ENCODE data around the gene TCP10L. TPM values are rescaled to one million over a fixed set of nuclear protein-coding genes. Genes with fewer than 3 reads are reported as not detected.
A peak's percentile ranks its signal among the peaks of the same experiment; 100 is the strongest.

Gene TCP10L
- total and polyA plus RNA-seq, 2 of the 4 experiments (the other 2 are of a cell fraction): 0.09 TPM; not detected in 1

GRCh38 chr21:32613436-32614043 is 28.2 kb upstream of the TCP10L start:
- Histone ChIP-seq H3K4me2 (ENCODE audit: low read depth, low read length) (peak overlapping the region; percentile 93), H2AFZ (replicated peaks; ENCODE audit: low read length, poor library complexity) (no peak overlapping the region), H3K36me3 (ENCODE audit: control insufficient read depth, insufficient read depth, low read length) (peaks cover 2% of the 10 kb centered on the region; the same call in 1 of the 2 replicates), H4K20me1 (ENCODE audit: insufficient read depth, low read length) (peaks cover 4% of the 10 kb centered on the region; the same call in 1 of the 2 replicates), H3K4me3 (ENCODE audit: insufficient read depth, low read depth, low read length) (peak overlapping the region; percentile 80; the same call in 1 of the 2 replicates), H2BK120ac (ENCODE audit: low read depth, low read length) (no peak overlapping the region), H2BK5ac (ENCODE audit: low read depth, low read length, poor library complexity, severe bottlenecking) (no peak overlapping the region), H3K56ac (ENCODE audit: extremely low read depth, insufficient read depth, low read length) (no peak overlapping the region), H3K9ac (ENCODE audit: low read depth, low read length) (peak overlapping the region; percentile 85), H4K8ac (ENCODE audit: low read depth in 2 of 2, low read length in 2 of 2) (peak overlapping the region; percentile 61 to 96), H3K18ac (ENCODE audit: low read depth, low read length) (no peak overlapping the region), H3K23ac (ENCODE audit: low read depth, low read length) (peak overlapping the region; percentile 80), H3K4me1 (ENCODE audit: control insufficient read depth, insufficient read depth, low read length) (peaks cover 2% of the 10 kb centered on the region; the same call in 1 of the 2 replicates), H3K27ac (ENCODE audit: insufficient read depth, low read length) (peak overlapping the region; percentile 91; the same call in 1 of the 2 replicates), H3K9me3 (ENCODE audit: control insufficient read depth, insufficient read depth, low read length) (no peaks in the 10 kb centered on the region), H3K9me1 (ENCODE audit: insufficient read depth, low read length) (no peaks in the 10 kb centered on the region), H3K14ac (replicated peaks; ENCODE audit: low read depth, low read length) (peak overlapping the region; percentile 94; the same call in 1 of the 2 replicates), H2BK15ac (ENCODE audit: low read depth, low read length) (no peak overlapping the region), H4K91ac (ENCODE audit: insufficient read depth, low read depth, low read length) (peak overlapping the region; percentile 75; the same call in 1 of the 2 replicates), H4K5ac (ENCODE audit: low read depth, low read length) (peak overlapping the region; percentile 89), H3K27me3 (ENCODE audit: control insufficient read depth, insufficient read depth, low read length) (peaks cover 2% of the 10 kb centered on the region; the same call in 1 of the 2 replicates), H2BK20ac (ENCODE audit: low read depth, low read length) (no peak overlapping the region), H3K79me1 (ENCODE audit: low read depth in 1 of 2, low read length in 2 of 2) (peaks cover 15 to 16% of the 10 kb centered on the region in 2 experiments), H3K4ac (ENCODE audit: low read depth, low read length) (peak overlapping the region; percentile 95), H2AK5ac (ENCODE audit: low read depth, low read length) (peak overlapping the region; percentile 7; the same call in 1 of the 2 replicates), H2AK9ac (replicated peaks; ENCODE audit: low read depth, low read length, poor library complexity) (no peak overlapping the region)
- BruUV-seq (replicated peaks): no TSS peak
- no peak for DNase-seq
- ATAC-seq (ENCODE audit: low read depth): no peak
- no CpG with 5 or more reads among the region's 16 CpGs for WGBS, 2 experiments (ENCODE audit: extremely low coverage in 2 of 2, insufficient read length in 1 of 2)
- TF ChIP-seq, protein P1, sequence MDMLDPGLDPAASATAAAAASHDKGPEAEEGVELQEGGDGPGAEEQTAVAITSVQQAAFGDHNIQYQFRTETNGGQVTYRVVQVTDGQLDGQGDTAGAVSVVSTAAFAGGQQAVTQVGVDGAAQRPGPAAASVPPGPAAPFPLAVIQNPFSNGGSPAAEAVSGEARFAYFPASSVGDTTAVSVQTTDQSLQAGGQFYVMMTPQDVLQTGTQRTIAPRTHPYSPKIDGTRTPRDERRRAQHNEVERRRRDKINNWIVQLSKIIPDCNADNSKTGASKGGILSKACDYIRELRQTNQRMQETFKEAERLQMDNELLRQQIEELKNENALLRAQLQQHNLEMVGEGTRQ (IDR thresholded peaks at IDR 0.05; ENCODE audit: low read depth, low read length): no peak
- TF ChIP-seq MXI1 (IDR thresholded peaks at IDR 0.05; ENCODE audit: borderline replicate concordance, low read depth, low read length) (no peak), MAFK (IDR thresholded peaks at IDR 0.05; ENCODE audit: low read depth, low read length) (no peak), RAD21 (IDR thresholded peaks at IDR 0.05; ENCODE audit: low read length) (no peak), CHD1 (IDR thresholded peaks at IDR 0.05; ENCODE audit: low read depth, low read length) (no peak), NFE2L2 (IDR thresholded peaks at IDR 0.05; ENCODE audit: low read depth, low read length) (no peak), RFX5 (IDR thresholded peaks at IDR 0.05; ENCODE audit: low read depth, low read length) (no peak), MAZ (IDR thresholded peaks at IDR 0.05; ENCODE audit: borderline replicate concordance, low read depth, low read length) (no peak), FOS (IDR thresholded peaks at IDR 0.05; ENCODE audit: low read depth, low read length) (no peak)
- TF ChIP-seq, protein P2, sequence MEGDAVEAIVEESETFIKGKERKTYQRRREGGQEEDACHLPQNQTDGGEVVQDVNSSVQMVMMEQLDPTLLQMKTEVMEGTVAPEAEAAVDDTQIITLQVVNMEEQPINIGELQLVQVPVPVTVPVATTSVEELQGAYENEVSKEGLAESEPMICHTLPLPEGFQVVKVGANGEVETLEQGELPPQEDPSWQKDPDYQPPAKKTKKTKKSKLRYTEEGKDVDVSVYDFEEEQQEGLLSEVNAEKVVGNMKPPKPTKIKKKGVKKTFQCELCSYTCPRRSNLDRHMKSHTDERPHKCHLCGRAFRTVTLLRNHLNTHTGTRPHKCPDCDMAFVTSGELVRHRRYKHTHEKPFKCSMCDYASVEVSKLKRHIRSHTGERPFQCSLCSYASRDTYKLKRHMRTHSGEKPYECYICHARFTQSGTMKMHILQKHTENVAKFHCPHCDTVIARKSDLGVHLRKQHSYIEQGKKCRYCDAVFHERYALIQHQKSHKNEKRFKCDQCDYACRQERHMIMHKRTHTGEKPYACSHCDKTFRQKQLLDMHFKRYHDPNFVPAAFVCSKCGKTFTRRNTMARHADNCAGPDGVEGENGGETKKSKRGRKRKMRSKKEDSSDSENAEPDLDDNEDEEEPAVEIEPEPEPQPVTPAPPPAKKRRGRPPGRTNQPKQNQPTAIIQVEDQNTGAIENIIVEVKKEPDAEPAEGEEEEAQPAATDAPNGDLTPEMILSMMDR (conservative IDR thresholded peaks at IDR 0.05; ENCODE audit: low read depth, low read length): no peak
- TF ChIP-seq, protein P3, sequence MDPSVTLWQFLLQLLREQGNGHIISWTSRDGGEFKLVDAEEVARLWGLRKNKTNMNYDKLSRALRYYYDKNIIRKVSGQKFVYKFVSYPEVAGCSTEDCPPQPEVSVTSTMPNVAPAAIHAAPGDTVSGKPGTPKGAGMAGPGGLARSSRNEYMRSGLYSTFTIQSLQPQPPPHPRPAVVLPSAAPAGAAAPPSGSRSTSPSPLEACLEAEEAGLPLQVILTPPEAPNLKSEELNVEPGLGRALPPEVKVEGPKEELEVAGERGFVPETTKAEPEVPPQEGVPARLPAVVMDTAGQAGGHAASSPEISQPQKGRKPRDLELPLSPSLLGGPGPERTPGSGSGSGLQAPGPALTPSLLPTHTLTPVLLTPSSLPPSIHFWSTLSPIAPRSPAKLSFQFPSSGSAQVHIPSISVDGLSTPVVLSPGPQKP (IDR thresholded peaks at IDR 0.05; ENCODE audit: borderline replicate concordance, low read depth, low read length): no peak
- intact Hi-C loops (cut with micrococcal nuclease) (loop anchor here (2.0 kb wide), 1 partner anchor 113 kb away; no protein-coding TSS in a partner anchor), in situ Hi-C loops (cut with MboI; ENCODE audit: low sequenced_read_pairs) (no loop called here), dilution Hi-C loops (cut with HindIII; ENCODE audit: low sequenced_read_pairs, unreplicated experiment) (no loop called here)
- ChIA-PET CTCF (interaction anchor here (4.3 kb wide), 1 partner anchor 13 kb away, joined by 26 read pairs; no protein-coding TSS in a partner anchor), POLR2A (ENCODE audit: unreplicated experiment) (no interaction called here)

Measured in IMR-90 (cell line).